ENCODE data around the gene ACR. TPM values are rescaled to one million over a fixed set of nuclear protein-coding genes. Genes with fewer than 3 reads are reported as not detected.

ACR gene
- total and polyA plus RNA-seq, 2 of the 13 experiments (the other 11 are each of a cell fraction or from before 2014, with no cell fraction given) = 0.15 TPM; not detected in 1

DNA sequence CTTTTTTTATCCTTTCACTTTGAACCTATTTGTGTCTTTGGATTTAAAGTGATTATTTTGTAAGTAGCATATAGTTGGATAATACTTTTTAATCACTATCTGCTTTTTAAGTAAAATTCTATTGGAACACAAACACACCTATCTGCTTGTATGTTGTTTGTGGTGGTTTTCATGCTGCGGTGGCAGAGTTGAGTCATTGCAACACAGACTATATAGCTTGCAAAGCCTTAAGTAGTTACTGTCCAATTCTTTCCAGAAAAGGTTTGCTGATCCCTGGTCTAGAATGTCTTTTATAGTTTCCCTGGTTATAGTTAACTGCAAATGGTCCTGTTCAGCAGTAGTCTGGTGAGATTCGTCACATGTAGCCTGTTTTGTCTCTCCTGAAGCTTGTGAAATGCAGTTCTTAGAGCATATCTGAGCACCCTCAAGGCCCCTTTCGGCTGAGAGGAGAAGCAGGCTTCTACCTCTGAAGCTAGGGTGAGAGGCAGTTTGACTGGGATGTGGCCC is 43.9 kb upstream of the ACR start:
- Histone ChIP-seq H4K20me1 (ENCODE audit: insufficient read depth, low read length) (no peaks in the 10 kb centered on the region), H3K4me2 (ENCODE audit: low read depth, low read length) (no peak overlapping the region), H3K4me1 (ENCODE audit: insufficient read depth, low read length) (peaks cover 14% of the 10 kb centered on the region), H3K9me3 (ENCODE audit: low read length) (no peaks in the 10 kb centered on the region), H3K27ac (ENCODE audit: extremely low read length, insufficient read depth, low read length) (no peak overlapping the region), H3K36me3 (replicated peaks in 1 of 2; ENCODE audit: control insufficient read depth in 1 of 2, insufficient read depth in 2 of 2, low read length in 2 of 2) (no peaks in the 10 kb centered on the region), H3K4me3 (replicated peaks in 1 of 3; ENCODE audit: insufficient read depth in 1 of 3, low read depth in 2 of 3, low read length in 3 of 3) (no peak overlapping the region), H3K27me3 (ENCODE audit: control insufficient read depth in 1 of 2, insufficient read depth in 2 of 2, low read length in 2 of 2) (no peaks in the 10 kb centered on the region), H3K9ac (ENCODE audit: insufficient read depth, low read depth, low read length) (no peak overlapping the region), H2AFZ (ENCODE audit: low read length) (no peak overlapping the region), H3K79me2 (ENCODE audit: insufficient read depth, low read length) (peaks cover 11% of the 10 kb centered on the region)
- intact Hi-C loops (cut with micrococcal nuclease; ENCODE audit: unreplicated experiment) (loop anchor here (5.0 kb wide), 1 partner anchor 52 kb away; no protein-coding TSS in a partner anchor), in situ Hi-C loops (cut with HindIII; ENCODE audit: extremely low pct_ligation_motif_present, low pct_unique_long_range_greater_than_20kb) (no loop called here)
- no TSS peak for BruUV-seq (replicated peaks)
- no peak for ATAC-seq
- CTCF ChIA-PET (ENCODE audit: low intra/inter-chr PET ratio, low total read pairs) = no interaction called here
- POLR2A ChIA-PET = interaction anchor here (0.7 to 0.8 kb wide), 2 partner anchors 53 to 335 kb away, joined by 3 to 5 read pairs; no protein-coding TSS in a partner anchor
- FAIRE-seq = no peak
- no peak for DNase-seq (ENCODE audit: low spot score)
- 76% methylated on average over 3 of the region's 3 CpGs for WGBS (ENCODE audit: low lambda C conversion rate)
- TF ChIP-seq ZEB1 (IDR thresholded peaks at IDR 0.05; ENCODE audit: insufficient replicate concordance, low read depth) (no peak), TCF7L2 (IDR thresholded peaks at IDR 0.05; ENCODE audit: low read depth, low read length) (no peak), PAWR (CRISPR knock-in tag; IDR thresholded peaks at IDR 0.05; ENCODE audit: borderline replicate concordance) (no peak), ZNF772 (CRISPR knock-in tag; IDR thresholded peaks at IDR 0.05) (no peak), ZNF878 (CRISPR knock-in tag; IDR thresholded peaks at IDR 0.05) (no peak), SATB2 (CRISPR knock-in tag; IDR thresholded peaks at IDR 0.05) (no peak), ZNF644 (CRISPR knock-in tag; IDR thresholded peaks at IDR 0.05; ENCODE audit: low read depth) (no peak), PCBP1 (IDR thresholded peaks at IDR 0.05; ENCODE audit: borderline replicate concordance, low read depth, low read length) (no peak), PPARG (CRISPR knock-in tag; conservative IDR thresholded peaks at IDR 0.05) (no peak), EHMT2 (IDR thresholded peaks at IDR 0.05; ENCODE audit: borderline replicate concordance, low read depth, low read length) (no peak), RCOR2 (CRISPR knock-in tag; IDR thresholded peaks at IDR 0.05) (no peak), POGZ (CRISPR knock-in tag; IDR thresholded peaks at IDR 0.05) (no peak)

Measured in HepG2 (cell line).